Spinal cord (tissue), 10 donors: ENCODE results near the gene CCDC57. TPM values are rescaled to one million over a fixed set of nuclear protein-coding genes. Genes with fewer than 3 reads are reported as not detected.

Source experiments
- DNase-seq, 6 donors: peaks; one replicate each; pipeline versions ENCODE4 v3.0.0 to v3.0.0-alpha.2; 2013 to 2015; ENCODE audit warnings: low spot score in 6 of 6, low read depth in 4 of 6
- H3K27ac ChIP-seq: one replicate; pipeline ENCODE4 v1.5.1; 2013; ENCODE audit warnings: low read depth, low read length, control low read depth
- H3K27me3 ChIP-seq: one replicate; pipeline ENCODE4 v1.6.1; 2013; ENCODE audit warnings: low read length; ENCODE audit not compliant: control insufficient read depth, insufficient read depth
- H3K36me3 ChIP-seq: one replicate; pipeline ENCODE4 v1.6.1; 2013; ENCODE audit warnings: low read length; ENCODE audit not compliant: control insufficient read depth, insufficient read depth
- H3K4me1 ChIP-seq: one replicate; pipeline ENCODE4 v1.6.1; 2013; ENCODE audit warnings: low read length; ENCODE audit not compliant: control insufficient read depth, insufficient read depth
- H3K4me3 ChIP-seq: one replicate; pipeline ENCODE4 v1.5.1; 2013; ENCODE audit warnings: low read depth, low read length, control low read depth
- H3K9me3 ChIP-seq: one replicate; pipeline ENCODE4 v1.6.1; 2013; ENCODE audit warnings: low read length; ENCODE audit not compliant: control insufficient read depth, insufficient read depth
- WGBS: methylation state at CpG from one replicate; pipeline ENCODE4 v1.1.5; 2013; ENCODE audit warnings: missing lambda C conversion rate; ENCODE audit not compliant: insufficient coverage; 5-methylcytosine and 5-hydroxymethylcytosine counted together
- polyA plus RNA-seq, 2 donors: library from polyadenylated mRNA; unstranded; fragments of 120-200 nt; gene quantifications; one replicate each; pipeline ENCODE4 v1.2.1, GENCODE V29; 2013; ENCODE audit not compliant: insufficient read length in 2 of 2
- total RNA-seq, 2 donors: library from RNA; depleted of rRNA in 1 of 2; stranded (reverse); fragments of 120-200 nt in 1 of 2; fragments of >200 nt in 1 of 2; gene quantifications; one replicate each; pipeline versions ENCODE4 v1.2.3 to v1.2.4, GENCODE V29; 2013 to 2014
- donor health status: healthy.

Gene CCDC57
- total and polyA plus RNA-seq, 4 donors = 15.3 to 85.3 (median 39.7) TPM

DNA sequence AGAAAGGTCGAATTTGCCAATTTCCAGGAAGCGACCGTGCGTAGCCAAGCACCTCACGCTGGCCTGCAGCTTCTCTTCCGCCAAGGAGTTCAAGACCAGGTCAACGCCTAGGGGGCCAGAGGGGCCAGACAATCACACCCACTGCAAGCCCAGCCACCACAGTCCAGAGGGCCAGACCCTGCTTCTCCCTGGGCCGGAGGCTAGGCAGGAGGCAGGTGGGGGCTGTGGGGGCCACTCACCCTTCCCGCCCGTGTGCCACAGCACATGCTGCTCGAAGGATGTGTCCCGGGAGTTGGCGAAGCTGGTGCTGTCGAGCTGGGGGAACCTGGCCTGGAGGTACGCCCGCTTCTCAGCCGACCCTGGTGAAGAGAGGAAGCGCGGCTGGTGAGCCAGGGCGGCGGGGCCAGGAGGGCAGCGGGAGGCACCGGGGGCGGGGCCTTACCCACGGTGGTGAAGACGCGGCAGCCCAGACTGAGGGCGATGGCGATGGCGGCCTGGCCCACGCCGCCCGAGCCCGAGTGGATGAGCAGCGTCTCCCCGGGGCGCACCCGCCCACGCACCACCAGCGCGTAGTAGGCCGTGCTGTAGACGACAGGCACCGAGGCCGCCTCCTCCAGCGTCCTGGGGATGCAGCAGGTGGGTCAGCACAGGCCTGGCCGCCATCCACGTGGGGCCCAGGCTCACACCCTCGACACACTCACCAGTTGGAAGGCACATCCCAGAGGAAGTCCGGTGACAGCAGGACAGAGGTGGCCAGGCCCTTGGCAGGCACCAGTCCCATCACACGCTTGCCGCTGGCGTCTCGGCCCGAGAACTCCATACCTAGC is 128.9 kb downstream of the CCDC57 start:
- 92% methylated on average over 54 of the region's 55 CpGs for WGBS

DNA sequence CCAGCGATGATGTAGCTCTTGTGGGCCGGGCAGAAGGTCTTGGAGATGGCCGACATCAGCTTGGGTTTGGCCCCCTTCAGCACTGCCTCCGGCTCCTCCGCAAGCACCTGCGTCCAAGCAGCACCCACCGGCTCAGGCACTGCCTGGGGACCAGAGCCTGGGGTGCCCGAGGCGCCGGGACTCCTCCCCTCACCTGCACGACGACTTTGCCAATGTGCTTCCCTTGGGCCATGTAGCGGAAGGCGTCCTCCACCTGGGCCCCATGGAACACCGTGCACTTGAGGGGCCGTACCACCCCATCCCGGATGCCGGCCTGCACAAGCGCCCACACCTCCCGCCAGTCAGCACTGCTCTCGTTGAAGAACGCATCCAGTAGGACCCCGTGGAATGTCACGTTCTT is 129.6 kb downstream of the CCDC57 start:
- Histone ChIP-seq H3K36me3 (peaks cover 100% of the 10 kb centered on the region), H3K4me3 (no peak overlapping the region), H3K9me3 (no peaks in the 10 kb centered on the region), H3K4me1 (peaks cover 2% of the 10 kb centered on the region), H3K27ac (no peak overlapping the region), H3K27me3 (no peaks in the 10 kb centered on the region)
- DNase-seq = no peak
- 97% methylated on average over 24 of the region's 24 CpGs for WGBS

More for the DNA sequence above, 128.9 kb downstream of the CCDC57 start:
- no peak for DNase-seq
- no peaks in the 10 kb centered on the region for H3K4me1 ChIP-seq
- H3K27ac ChIP-seq = no peak overlapping the region
- H3K9me3 ChIP-seq = no peaks in the 10 kb centered on the region
- no peak overlapping the region for H3K4me3 ChIP-seq
- H3K27me3 ChIP-seq = no peaks in the 10 kb centered on the region
- H3K36me3 ChIP-seq = peaks cover 100% of the 10 kb centered on the region

DNA sequence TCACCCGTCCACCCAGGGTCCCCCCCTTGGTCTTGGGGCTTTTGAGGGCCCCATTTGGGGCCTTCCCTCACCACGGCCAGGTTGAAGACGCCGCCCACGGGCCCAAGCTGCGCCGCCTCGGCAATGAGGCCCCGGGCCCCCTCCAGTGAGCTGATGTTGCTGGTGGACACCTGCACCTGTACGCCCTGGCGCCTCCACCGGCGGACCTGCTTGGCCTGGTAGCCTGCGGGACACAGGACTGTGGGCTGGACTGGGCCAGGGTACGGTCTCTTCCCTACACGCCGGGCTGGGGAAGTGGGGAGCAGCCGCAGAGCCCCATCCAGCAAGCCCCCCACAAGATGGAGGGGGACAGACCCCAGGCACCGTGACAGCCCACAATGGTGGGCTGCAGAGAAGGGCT is 130.2 kb downstream of the CCDC57 start:
- Histone ChIP-seq H3K27me3 (no peaks in the 10 kb centered on the region), H3K4me1 (peaks cover 8% of the 10 kb centered on the region), H3K36me3 (peaks cover 100% of the 10 kb centered on the region), H3K4me3 (no peak overlapping the region), H3K27ac (no peak overlapping the region), H3K9me3 (no peaks in the 10 kb centered on the region)
- WGBS = 94% methylated on average over 19 of the region's 19 CpGs
- no peak for DNase-seq

DNA sequence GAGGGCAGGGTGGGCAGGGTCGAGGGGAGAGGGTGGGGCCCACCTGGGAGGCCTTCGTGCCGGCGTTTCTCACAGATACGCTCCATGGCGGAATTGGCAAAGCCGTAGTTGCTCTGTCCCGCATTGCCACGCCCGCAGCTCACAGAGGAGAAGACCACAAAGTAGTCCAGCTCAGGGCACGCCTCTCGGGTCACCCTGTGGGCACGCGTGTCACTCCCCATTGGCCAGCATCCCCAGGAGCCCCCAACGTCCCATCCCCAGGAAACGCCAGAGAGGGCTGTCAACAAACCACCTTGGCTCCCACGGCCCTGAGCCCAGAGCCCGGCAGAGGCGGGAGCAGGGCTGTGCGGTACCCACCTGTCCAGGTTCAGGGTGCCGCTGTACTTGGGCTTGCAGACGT is 130.7 kb downstream of the CCDC57 start:
- H3K4me1 ChIP-seq = peaks cover 10% of the 10 kb centered on the region
- no peaks in the 10 kb centered on the region for H3K27me3 ChIP-seq
- peaks cover 100% of the 10 kb centered on the region for H3K36me3 ChIP-seq
- DNase-seq = no peak
- H3K27ac ChIP-seq = no peak overlapping the region
- 92% methylated on average over 22 of the region's 22 CpGs for WGBS
- no peak overlapping the region for H3K4me3 ChIP-seq
- H3K9me3 ChIP-seq = no peaks in the 10 kb centered on the region

DNA sequence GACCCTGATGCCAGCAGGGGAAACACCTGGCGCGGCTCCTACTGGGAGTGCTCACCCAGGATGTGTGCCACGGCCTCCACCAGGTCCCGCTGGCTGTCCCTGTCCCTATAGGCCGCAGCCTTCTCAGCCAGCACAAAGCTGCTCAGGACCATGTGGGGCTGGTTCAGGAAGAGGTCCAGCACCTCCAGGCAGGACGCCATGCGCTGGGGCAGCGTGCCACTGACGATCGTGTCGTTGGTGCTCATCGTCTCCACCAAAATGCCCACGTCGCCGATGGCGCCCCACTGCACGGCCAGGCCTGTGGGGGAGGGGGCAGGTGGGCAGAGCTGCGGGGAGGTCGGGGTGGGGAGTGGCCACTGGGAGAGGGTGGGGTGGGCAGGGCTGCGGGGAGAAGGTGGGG is 131.1 kb downstream of the CCDC57 start:
- Histone ChIP-seq H3K27ac (no peak overlapping the region), H3K4me1 (peaks cover 11% of the 10 kb centered on the region), H3K4me3 (no peak overlapping the region), H3K36me3 (peaks cover 97% of the 10 kb centered on the region), H3K27me3 (no peaks in the 10 kb centered on the region), H3K9me3 (no peaks in the 10 kb centered on the region)
- 86% methylated on average over 15 of the region's 20 CpGs for WGBS
- DNase-seq = no peak

DNA sequence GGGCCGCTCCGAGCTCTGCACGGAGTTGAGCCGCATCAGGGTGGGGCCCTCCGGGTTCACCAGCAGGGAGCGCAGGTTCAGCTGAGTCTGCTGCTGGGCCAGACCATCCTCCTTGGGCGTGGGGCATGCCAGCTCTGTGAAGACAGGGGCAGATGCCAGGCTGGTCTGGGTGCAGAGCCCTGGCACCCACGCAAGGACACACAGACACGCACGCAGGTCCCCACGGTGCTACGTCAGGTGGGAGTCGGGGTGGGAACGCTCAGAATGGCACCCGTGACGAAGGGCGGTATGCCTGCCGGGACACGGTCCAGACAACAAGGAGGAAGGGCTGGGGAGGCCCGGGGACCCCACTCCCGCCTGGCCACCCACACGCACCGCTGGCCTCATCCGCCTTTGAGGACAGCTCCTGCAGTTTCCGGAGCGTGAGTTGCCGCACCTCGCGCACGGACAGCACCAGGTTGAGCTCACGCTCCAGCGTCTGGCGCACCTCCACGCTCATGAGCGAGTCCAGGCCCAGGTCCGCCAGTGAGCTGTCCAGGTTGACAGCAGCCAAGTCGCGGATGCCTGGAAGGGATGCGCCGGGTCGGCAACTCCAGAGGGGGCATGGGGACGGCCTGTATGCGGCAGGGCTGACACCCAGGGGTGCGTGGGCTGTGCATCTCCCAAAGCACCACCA is 131.7 kb downstream of the CCDC57 start:
- DNase-seq = no peak
- Histone ChIP-seq H3K36me3 (peaks cover 91% of the 10 kb centered on the region), H3K27me3 (no peaks in the 10 kb centered on the region), H3K27ac (no peak overlapping the region), H3K9me3 (no peaks in the 10 kb centered on the region), H3K4me3 (no peak overlapping the region), H3K4me1 (peaks cover 11% of the 10 kb centered on the region)
- WGBS = 96% methylated on average over 44 of the region's 44 CpGs

DNA sequence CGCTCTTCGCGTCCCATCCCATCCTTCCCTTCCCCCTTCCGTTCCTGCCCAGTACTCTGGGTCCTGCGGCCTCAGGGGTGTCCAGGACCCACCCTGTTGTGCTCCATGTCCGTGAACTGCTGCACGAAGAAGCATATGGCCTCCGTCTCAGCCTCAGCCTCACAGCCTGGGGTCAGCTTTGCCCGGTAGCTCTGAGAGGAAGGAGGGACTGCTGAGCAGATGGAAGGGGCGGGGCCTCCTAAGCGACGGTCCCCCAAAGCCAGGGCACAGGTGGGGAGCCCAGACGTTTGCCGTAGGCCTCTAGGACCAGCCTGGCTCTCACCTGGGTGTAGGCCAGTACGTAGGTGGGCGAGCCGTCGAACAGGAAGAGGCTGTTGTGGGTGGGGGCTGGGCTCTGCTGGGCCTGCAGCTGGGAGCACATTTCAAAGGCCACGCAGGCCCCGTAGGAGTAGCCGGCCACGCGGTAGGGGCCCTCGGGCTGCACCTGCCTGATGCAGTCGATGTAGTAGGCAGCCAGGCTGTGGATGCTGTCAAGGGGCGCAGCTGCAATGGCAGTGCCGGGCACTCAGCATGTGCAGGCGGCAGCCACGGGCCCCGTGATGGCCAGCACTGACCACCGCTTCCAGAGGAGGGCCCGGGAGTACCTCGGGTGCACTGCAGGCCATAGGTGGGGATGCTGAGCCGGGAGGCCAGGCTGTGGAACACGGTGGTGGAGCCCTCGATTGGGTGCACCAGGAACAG is 132.4 kb downstream of the CCDC57 start:
- no peak overlapping the region for H3K4me3 ChIP-seq
- no peak for DNase-seq
- H3K4me1 ChIP-seq = peaks cover 11% of the 10 kb centered on the region
- H3K27me3 ChIP-seq = no peaks in the 10 kb centered on the region
- H3K36me3 ChIP-seq = peaks cover 84% of the 10 kb centered on the region
- no peaks in the 10 kb centered on the region for H3K9me3 ChIP-seq
- H3K27ac ChIP-seq = no peak overlapping the region
- WGBS = 92% methylated on average over 36 of the region's 36 CpGs

DNA sequence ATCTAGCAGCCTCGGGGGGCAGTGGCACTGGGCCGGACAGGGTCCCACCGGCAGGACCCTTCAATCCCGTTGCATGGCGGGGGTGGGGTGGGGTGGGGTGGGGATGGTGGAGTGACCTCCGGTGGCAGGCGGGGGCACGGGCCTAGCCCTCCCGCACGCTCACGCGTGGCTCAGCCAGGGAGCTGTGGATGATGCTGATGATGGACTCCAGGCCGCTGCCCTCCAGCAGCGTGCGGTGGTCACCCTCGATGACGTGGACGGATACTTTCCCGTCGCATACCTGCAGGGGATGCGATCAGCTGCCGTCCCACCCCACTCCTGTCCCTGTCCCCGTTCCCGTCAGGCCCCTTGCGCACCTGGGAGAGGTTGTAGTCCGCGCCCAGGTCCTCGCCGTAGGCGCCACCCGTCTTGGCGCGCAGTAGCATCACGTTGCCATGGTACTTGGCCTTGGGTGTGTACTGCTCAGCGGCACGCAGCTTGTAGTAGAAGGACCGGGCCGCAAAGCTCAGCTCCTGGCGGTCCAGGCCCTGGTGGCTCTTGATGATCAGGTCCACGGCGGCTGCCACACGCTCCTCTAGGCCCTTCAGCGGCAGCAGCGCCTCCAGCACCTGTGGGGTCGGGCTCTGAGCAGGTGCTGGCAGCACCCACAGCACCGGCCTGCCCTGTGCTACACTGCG is 133.5 kb downstream of the CCDC57 start:
- Histone ChIP-seq H3K27me3 (no peaks in the 10 kb centered on the region), H3K36me3 (peaks cover 73% of the 10 kb centered on the region), H3K4me3 (no peak overlapping the region), H3K4me1 (peaks cover 11% of the 10 kb centered on the region), H3K9me3 (no peaks in the 10 kb centered on the region), H3K27ac (no peak overlapping the region)
- no peak for DNase-seq
- 94% methylated on average over 40 of the region's 47 CpGs for WGBS

DNA sequence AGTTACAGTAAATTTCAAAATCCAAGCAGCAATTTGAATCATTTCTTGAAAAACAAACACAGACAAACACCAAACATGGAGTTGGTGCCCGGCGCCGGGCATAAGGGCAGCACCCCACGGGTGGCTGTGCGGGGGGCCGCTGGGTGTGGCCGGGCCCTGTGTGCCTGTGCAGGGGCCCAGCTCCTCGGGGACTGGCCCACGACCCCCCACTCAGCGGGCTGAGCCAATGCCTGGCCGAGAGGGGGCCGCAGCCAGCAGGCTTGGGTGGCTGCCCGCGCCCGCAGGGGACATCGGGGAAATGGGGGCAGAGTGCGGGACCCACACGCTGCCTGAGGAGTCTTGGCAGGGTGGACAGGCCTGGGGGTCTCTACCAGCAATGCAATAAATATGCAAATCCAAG is 134.2 kb downstream of the CCDC57 start:
- Histone ChIP-seq H3K36me3 (peaks cover 66% of the 10 kb centered on the region), H3K4me1 (peaks cover 11% of the 10 kb centered on the region), H3K27ac (no peak overlapping the region), H3K9me3 (no peaks in the 10 kb centered on the region), H3K4me3 (no peak overlapping the region), H3K27me3 (no peaks in the 10 kb centered on the region)
- 88% methylated on average over 17 of the region's 18 CpGs for WGBS
- no peak for DNase-seq
